ENCODE data around the gene ERC2. TPM values are rescaled to one million over a fixed set of nuclear protein-coding genes. Genes with fewer than 3 reads are reported as not detected.

Gene ERC2
- total RNA-seq, 2 donors from 2014 or later, result 0.21 to 0.30 TPM

- H3K27ac ChIP-seq, result peak overlapping the region; percentile 23
- H3K4me1 ChIP-seq, result peaks cover 10% of the 10 kb centered on the region
- peak overlapping the region; percentile 57 for H3K4me3 ChIP-seq
- intact Hi-C loops (cut with DNase I), result loop anchor here (5.0 to 10.0 kb wide), 3 partner anchors 236 to 766 kb away; no protein-coding TSS in a partner anchor
- H3K9me3 ChIP-seq, result no peaks in the 10 kb centered on the region
- H3K9ac ChIP-seq (ENCODE audit: low read depth in 2 of 2, low read length in 2 of 2), result peak overlapping the region; percentile 28 to 58
- no peaks in the 10 kb centered on the region for H3K36me3 ChIP-seq
- TF ChIP-seq CTCF (IDR thresholded peaks at IDR 0.05), result no peak
- peaks cover 36% of the 10 kb centered on the region for H3K27me3 ChIP-seq
- DNase-seq, result peak; percentile 63
These were observed 982.0 kb downstream of the ERC2 start for GRCh38 chr3:55486101-55486856.

- intact Hi-C loops (cut with DNase I), result loop anchor here (5.0 to 10.0 kb wide), 5 partner anchors 237 to 767 kb away; no protein-coding TSS in a partner anchor
- H3K27ac ChIP-seq, result peak overlapping the region; percentile 23
- DNase-seq, result peak; percentile 75
- peak overlapping the region; percentile 61 for H3K9ac ChIP-seq (ENCODE audit: low read depth in 2 of 2, low read length in 2 of 2)
- TF ChIP-seq CTCF (IDR thresholded peaks at IDR 0.05), result peak; percentile 70
- H3K9me3 ChIP-seq, result no peaks in the 10 kb centered on the region
- H3K4me1 ChIP-seq, result peaks cover 10% of the 10 kb centered on the region
- H3K36me3 ChIP-seq, result no peaks in the 10 kb centered on the region
- peak overlapping the region; percentile 57 for H3K4me3 ChIP-seq
- H3K27me3 ChIP-seq, result peaks cover 41% of the 10 kb centered on the region
These were observed 983.2 kb downstream of the ERC2 start for GRCh38 chr3:55484801-55485791.

- H3K4me1 ChIP-seq, result peaks cover 10% of the 10 kb centered on the region
- H3K27ac ChIP-seq, result no peak overlapping the region
- H3K27me3 ChIP-seq, result peaks cover 36% of the 10 kb centered on the region
- no peak overlapping the region for H3K4me3 ChIP-seq
- no peak for DNase-seq
- intact Hi-C loops (cut with DNase I), result loop anchor here (5.0 to 10.0 kb wide), 3 partner anchors 413 to 629 kb away; no protein-coding TSS in a partner anchor
- no peak for TF ChIP-seq CTCF (IDR thresholded peaks at IDR 0.05)
- no peaks in the 10 kb centered on the region for H3K9me3 ChIP-seq
- peak overlapping the region in 1 of 2 donors; percentile 29 for H3K9ac ChIP-seq (ENCODE audit: low read depth in 2 of 2, low read length in 2 of 2)
- no peaks in the 10 kb centered on the region for H3K36me3 ChIP-seq
These were observed 984.0 kb downstream of the ERC2 start for GRCh38 chr3:55484191-55484689.

- Histone ChIP-seq H3K27me3 (peaks cover 32% of the 10 kb centered on the region), H3K9me3 (no peaks in the 10 kb centered on the region), H3K36me3 (no peaks in the 10 kb centered on the region), H3K27ac (no peak overlapping the region), H3K4me1 (peaks cover 5% of the 10 kb centered on the region), H3K9ac (ENCODE audit: low read depth in 2 of 2, low read length in 2 of 2) (peak overlapping the region in 1 of 2 donors; percentile 55), H3K4me3 (no peak overlapping the region)
- no peak for DNase-seq
- no peak for TF ChIP-seq CTCF (IDR thresholded peaks at IDR 0.05)
- intact Hi-C loops (cut with DNase I), result loop anchor here (5.0 to 10.0 kb wide), 3 partner anchors 414 to 629 kb away; no protein-coding TSS in a partner anchor
These were observed 984.8 kb downstream of the ERC2 start for GRCh38 chr3:55483196-55484095.
